ENCODE data around the gene TAF7L. TPM values are rescaled to one million over a fixed set of nuclear protein-coding genes. Genes with fewer than 3 reads are reported as not detected.

Gene TAF7L
- total RNA-seq, 1 donor from 2014 or later, result not detected

DNA sequence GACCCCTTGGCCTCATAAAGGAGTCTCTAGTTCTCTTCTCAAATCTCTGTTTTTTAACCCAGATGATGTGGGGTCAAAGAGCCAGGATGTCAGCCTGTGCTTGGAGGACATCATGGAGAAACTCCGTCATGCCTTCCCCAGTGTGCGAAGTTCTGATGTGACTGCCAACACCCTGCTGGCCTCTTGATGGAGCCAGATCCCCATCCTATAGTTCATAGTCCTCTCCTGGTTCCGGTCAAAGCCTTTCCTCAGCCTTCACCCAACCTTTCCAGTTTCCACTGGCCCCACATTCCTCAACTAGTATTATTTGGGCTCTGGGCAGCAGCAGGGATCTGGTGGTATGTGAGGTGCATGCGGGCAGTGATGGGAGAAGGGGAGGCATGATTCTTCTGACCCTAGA is 30.7 kb downstream of the TAF7L start:
- no peaks in the 10 kb centered on the region for H3K36me3 Mint-ChIP-seq
- no peaks in the 10 kb centered on the region for H3K4me1 Mint-ChIP-seq (ENCODE audit: unreplicated experiment)
- H3K9me3 Mint-ChIP-seq, result no peaks in the 10 kb centered on the region
- TF ChIP-seq, protein P1, sequence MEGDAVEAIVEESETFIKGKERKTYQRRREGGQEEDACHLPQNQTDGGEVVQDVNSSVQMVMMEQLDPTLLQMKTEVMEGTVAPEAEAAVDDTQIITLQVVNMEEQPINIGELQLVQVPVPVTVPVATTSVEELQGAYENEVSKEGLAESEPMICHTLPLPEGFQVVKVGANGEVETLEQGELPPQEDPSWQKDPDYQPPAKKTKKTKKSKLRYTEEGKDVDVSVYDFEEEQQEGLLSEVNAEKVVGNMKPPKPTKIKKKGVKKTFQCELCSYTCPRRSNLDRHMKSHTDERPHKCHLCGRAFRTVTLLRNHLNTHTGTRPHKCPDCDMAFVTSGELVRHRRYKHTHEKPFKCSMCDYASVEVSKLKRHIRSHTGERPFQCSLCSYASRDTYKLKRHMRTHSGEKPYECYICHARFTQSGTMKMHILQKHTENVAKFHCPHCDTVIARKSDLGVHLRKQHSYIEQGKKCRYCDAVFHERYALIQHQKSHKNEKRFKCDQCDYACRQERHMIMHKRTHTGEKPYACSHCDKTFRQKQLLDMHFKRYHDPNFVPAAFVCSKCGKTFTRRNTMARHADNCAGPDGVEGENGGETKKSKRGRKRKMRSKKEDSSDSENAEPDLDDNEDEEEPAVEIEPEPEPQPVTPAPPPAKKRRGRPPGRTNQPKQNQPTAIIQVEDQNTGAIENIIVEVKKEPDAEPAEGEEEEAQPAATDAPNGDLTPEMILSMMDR (conservative IDR thresholded peaks at IDR 0.05), result no peak
- no peak for DNase-seq (ENCODE audit: extremely low spot score, unreplicated experiment)
- H3K27me3 Mint-ChIP-seq, result no peaks in the 10 kb centered on the region
- no peak overlapping the region for H3K4me3 Mint-ChIP-seq
- no peak overlapping the region for H3K27ac Mint-ChIP-seq

DNA sequence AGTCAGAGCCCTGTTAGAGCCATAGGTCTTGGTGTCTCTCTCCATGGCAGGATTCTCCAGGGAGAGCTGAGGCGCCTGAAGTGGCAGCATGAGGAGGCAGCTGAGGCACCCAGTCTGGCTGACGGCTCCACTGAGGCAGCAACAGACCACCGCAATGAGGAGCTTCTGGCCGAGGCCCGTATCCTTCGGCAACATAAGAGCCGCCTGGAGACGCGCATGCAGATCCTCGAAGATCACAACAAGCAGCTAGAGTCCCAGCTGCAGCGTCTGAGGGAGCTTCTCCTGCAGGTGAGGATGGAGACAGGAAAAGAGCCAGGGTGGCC is 32.9 kb downstream of the TAF7L start:
- H3K9me3 Mint-ChIP-seq, result no peaks in the 10 kb centered on the region
- H3K27ac Mint-ChIP-seq, result no peak overlapping the region
- no peaks in the 10 kb centered on the region for H3K27me3 Mint-ChIP-seq
- H3K4me1 Mint-ChIP-seq (ENCODE audit: unreplicated experiment), result no peaks in the 10 kb centered on the region
- H3K4me3 Mint-ChIP-seq, result no peak overlapping the region
- DNase-seq (ENCODE audit: extremely low spot score, unreplicated experiment), result no peak
- no peaks in the 10 kb centered on the region for H3K36me3 Mint-ChIP-seq
- TF ChIP-seq, protein P1 (conservative IDR thresholded peaks at IDR 0.05), result no peak

DNA sequence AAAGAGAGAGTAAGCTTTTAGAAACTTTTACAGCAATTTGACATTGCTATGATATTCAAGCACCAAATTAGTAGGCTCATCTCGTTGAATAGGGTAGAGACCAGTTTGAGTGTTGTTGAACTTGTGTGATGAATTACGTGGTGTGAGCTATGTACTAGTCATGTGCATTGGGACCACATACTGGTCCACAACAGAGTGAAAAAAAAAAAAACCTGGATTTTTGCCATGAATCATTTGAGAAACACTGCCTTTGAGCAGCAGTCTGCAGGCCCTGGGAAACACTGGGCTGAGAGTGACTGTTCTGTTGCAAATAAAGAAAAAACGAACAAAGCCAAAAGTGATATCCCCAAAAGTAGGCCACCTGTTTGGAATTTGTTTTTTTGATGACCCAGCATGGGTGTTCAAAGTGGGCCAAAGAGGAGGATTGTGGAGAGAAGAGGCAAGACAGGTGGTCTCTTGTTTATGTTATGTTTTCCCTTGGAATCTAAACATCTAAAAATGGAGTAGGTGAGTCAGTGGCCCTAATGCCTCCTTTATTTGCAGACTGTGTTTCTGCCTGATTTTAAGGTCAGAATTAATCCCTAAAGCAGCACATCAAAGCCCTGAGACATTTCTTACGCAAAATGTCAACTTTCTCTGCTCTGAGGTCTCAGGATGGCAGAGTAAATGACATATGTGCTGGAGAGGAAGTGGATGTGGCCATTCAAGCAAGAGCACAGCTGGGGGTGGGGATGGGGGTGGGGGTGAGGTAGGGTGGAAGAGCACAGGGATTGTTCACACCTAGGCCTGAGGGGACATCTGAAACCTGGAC is 33.5 kb downstream of the TAF7L start:
- H3K4me3 Mint-ChIP-seq, result no peak overlapping the region
- TF ChIP-seq, protein P1 (conservative IDR thresholded peaks at IDR 0.05), result no peak
- H3K36me3 Mint-ChIP-seq, result no peaks in the 10 kb centered on the region

DNA sequence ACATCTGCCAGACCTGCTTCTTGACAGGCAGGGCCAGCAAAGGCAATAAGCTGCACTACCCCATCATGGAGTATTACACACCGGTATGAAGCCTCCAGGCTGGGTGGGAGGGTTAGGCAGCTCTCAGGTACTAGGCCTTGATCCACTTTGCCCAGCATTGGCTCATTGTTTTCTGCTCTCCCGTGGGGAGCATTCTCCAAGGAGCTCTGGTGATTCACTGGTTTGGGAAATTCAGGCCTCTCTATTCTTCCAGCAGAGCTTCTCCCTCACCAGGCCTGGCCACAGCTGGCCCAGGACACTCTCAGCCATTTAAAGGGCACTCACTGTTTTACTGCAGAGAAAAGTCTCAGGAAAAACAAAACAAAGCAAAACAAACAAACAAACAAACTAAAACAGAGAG is 38.5 kb downstream of the TAF7L start:
- no peaks in the 10 kb centered on the region for H3K27me3 Mint-ChIP-seq
- no peaks in the 10 kb centered on the region for H3K9me3 Mint-ChIP-seq

More for the DNA sequence above, 33.5 kb downstream of the TAF7L start:
- H3K4me1 Mint-ChIP-seq (ENCODE audit: unreplicated experiment), result no peaks in the 10 kb centered on the region
- no peaks in the 10 kb centered on the region for H3K9me3 Mint-ChIP-seq
- no peaks in the 10 kb centered on the region for H3K27me3 Mint-ChIP-seq
- H3K27ac Mint-ChIP-seq, result no peak overlapping the region
- no peak for DNase-seq (ENCODE audit: extremely low spot score, unreplicated experiment)

DNA sequence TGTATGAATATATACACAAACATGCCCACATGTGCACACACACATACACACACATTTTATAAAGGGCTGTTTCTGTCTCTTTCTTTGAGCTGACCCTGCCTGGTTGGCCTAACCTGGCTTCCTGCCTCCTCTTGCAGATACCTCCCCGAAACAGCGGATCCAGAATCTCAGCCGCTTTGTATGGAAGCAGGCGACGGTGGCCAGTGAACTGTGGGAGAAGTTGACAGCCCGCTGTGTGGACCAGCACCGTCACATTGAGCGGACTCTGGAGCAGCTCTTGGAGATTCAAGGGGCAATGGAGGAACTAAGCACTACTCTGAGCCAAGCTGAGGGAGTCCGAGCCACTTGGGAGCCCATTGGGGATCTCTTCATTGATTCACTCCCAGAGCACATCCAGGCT is 49.6 kb downstream of the TAF7L start:
- H3K27ac Mint-ChIP-seq, result no peak overlapping the region
- H3K4me3 Mint-ChIP-seq, result no peak overlapping the region
- TF ChIP-seq, protein P1 (conservative IDR thresholded peaks at IDR 0.05), result no peak
- no peaks in the 10 kb centered on the region for H3K36me3 Mint-ChIP-seq
- no peaks in the 10 kb centered on the region for H3K9me3 Mint-ChIP-seq
- H3K27me3 Mint-ChIP-seq, result no peaks in the 10 kb centered on the region
- no peaks in the 10 kb centered on the region for H3K4me1 Mint-ChIP-seq (ENCODE audit: unreplicated experiment)
- no peak for DNase-seq (ENCODE audit: extremely low spot score, unreplicated experiment)

More for the DNA sequence above, 38.5 kb downstream of the TAF7L start:
- Mint-ChIP-seq H3K36me3 (no peaks in the 10 kb centered on the region), H3K4me3 (no peak overlapping the region), H3K27ac (no peak overlapping the region), H3K4me1 (ENCODE audit: unreplicated experiment) (no peaks in the 10 kb centered on the region)
- TF ChIP-seq, protein P1 (conservative IDR thresholded peaks at IDR 0.05), result no peak
- no peak for DNase-seq (ENCODE audit: extremely low spot score, unreplicated experiment)

All from type B pancreatic cell (in vitro differentiated cells).